Right lobe of liver (tissue), 4 donors: ENCODE results near the gene LYRM7.

Source experiments
- CTCF ChIP-seq, 4 donors: fragments of 200-600 bp in 3 of 4; fragments of 450-650 bp in 1 of 4; IDR thresholded peaks; one replicate each; pipeline versions ENCODE4 v1.5.1 to v1.8.0; 2016 to 2022; ENCODE audit warnings: antibody characterized with exemption in 4 of 4, mild to moderate bottlenecking in 2 of 4
- POLR2A ChIP-seq: fragments of 450-650 bp; IDR thresholded peaks from one replicate; pipeline ENCODE4 v1.6.1; 2017; ENCODE audit warnings: antibody characterized with exemption, mild to moderate bottlenecking
- donor health status: DM: no; HTN: no; CAD: no.
- donor health status: DM: no; HTN: no; CAD: no.
- donor health status: DM: no; HTN: yes; CAD: no.

DNA sequence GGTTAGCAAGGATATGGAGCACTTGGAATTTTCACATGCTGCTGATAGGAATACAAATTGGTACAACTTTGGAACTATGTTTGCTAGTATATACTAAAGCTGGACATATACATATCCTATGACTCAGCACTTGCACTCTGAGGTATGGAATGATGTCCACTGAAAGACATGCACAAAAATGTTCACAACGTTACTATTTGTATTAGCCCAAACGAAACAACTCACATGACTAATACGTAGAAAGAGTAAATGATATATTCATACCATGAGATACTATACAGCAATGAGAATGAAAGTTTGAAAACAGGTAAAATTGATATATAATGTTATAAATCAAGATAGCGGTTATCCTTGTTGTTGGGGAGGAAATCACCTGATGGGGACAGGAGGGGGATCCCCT lies 47.6 kb downstream of the LYRM7 start:
- TF ChIP-seq CTCF (IDR thresholded peaks at IDR 0.05) = no peak
- no peak for TF ChIP-seq POLR2A
